DMS53 (cell line): ENCODE results near the gene LINC01488.

Source experiments
- DNase-seq: peaks from one replicate; lab custom pipeline; 2025; lab: John Stamatoyannopoulos, UW

Gene LINC01488

GRCh38 chr11:69493931-69494821 is 12.7 kb downstream of the LINC01488 start:
- no peak for DNase-seq

GRCh38 chr11:69494851-69495250 is 13.4 kb downstream of the LINC01488 start:
- DNase-seq = no peak

GRCh38 chr11:69495441-69496201 is 14.2 kb downstream of the LINC01488 start:
- no peak for DNase-seq

GRCh38 chr11:69496202-69496557 is 14.7 kb downstream of the LINC01488 start:
- DNase-seq = no peak

- DNase-seq = no peak
Observed at GRCh38 chr11:69496631-69497220, 15.3 kb downstream of the LINC01488 start.

GRCh38 chr11:69497221-69497787 is 15.8 kb downstream of the LINC01488 start:
- no peak for DNase-seq

- no peak for DNase-seq
Observed at GRCh38 chr11:69498614-69499175, 17.2 kb downstream of the LINC01488 start.

- DNase-seq = no peak
Observed at GRCh38 chr11:69499186-69499917, 17.9 kb downstream of the LINC01488 start.

- DNase-seq = no peak
Observed at GRCh38 chr11:69499918-69500284, 18.4 kb downstream of the LINC01488 start.

GRCh38 chr11:69500285-69501120 is 19.0 kb downstream of the LINC01488 start:
- DNase-seq = no peak

GRCh38 chr11:69501121-69501489 is 19.6 kb downstream of the LINC01488 start:
- DNase-seq = no peak

GRCh38 chr11:69501891-69502860 is 20.7 kb downstream of the LINC01488 start:
- no peak for DNase-seq

- DNase-seq = no peak
Observed at GRCh38 chr11:69504127-69504526, 22.7 kb downstream of the LINC01488 start.

- DNase-seq = no peak
Observed at GRCh38 chr11:69504576-69505335, 23.3 kb downstream of the LINC01488 start.

- no peak for DNase-seq
Observed at GRCh38 chr11:69508974-69509373, 27.5 kb downstream of the LINC01488 start.

- DNase-seq = no peak
Observed at GRCh38 chr11:69509381-69509780, 27.9 kb downstream of the LINC01488 start.

GRCh38 chr11:69509846-69510390 is 28.5 kb downstream of the LINC01488 start:
- no peak for DNase-seq
